Duodenal mucosa (tissue), 2 donors: ENCODE results near the gene ENDOV.

ENCODE experiments used
- H3K27ac ChIP-seq: one replicate; pipeline ENCODE4 v1.7.0; 2013; ENCODE audit warnings: low read depth, low read length
- H3K27me3 ChIP-seq, 2 donors: one replicate each; pipeline ENCODE4 v1.7.0; 2013; ENCODE audit warnings: low read length in 2 of 2, control low read depth in 1 of 2; ENCODE audit not compliant: insufficient read depth in 2 of 2, control insufficient read depth in 1 of 2
- H3K36me3 ChIP-seq, 2 donors: one replicate each; pipeline ENCODE4 v1.7.0; 2013; ENCODE audit warnings: low read length in 2 of 2, control low read depth in 1 of 2; ENCODE audit not compliant: insufficient read depth in 2 of 2, control insufficient read depth in 1 of 2
- H3K4me1 ChIP-seq, 2 donors: one replicate each; pipeline ENCODE4 v1.7.0; 2013; ENCODE audit warnings: low read length in 2 of 2, control low read depth in 1 of 2; ENCODE audit not compliant: insufficient read depth in 2 of 2, control insufficient read depth in 1 of 2
- H3K4me3 ChIP-seq, 2 donors: one replicate each; pipeline ENCODE4 v1.7.0; 2013; ENCODE audit warnings: low read length in 2 of 2, low read depth in 1 of 2
- H3K9ac ChIP-seq, 2 donors: one replicate each; pipeline ENCODE4 v1.7.0; 2013; ENCODE audit warnings: low read length in 2 of 2, low read depth in 1 of 2
- H3K9me3 ChIP-seq, 2 donors: one replicate each; pipeline ENCODE4 v1.7.0; 2013; ENCODE audit warnings: low read length in 2 of 2, control low read depth in 1 of 2; ENCODE audit not compliant: control insufficient read depth in 1 of 2

The ENDOV gene

DNA sequence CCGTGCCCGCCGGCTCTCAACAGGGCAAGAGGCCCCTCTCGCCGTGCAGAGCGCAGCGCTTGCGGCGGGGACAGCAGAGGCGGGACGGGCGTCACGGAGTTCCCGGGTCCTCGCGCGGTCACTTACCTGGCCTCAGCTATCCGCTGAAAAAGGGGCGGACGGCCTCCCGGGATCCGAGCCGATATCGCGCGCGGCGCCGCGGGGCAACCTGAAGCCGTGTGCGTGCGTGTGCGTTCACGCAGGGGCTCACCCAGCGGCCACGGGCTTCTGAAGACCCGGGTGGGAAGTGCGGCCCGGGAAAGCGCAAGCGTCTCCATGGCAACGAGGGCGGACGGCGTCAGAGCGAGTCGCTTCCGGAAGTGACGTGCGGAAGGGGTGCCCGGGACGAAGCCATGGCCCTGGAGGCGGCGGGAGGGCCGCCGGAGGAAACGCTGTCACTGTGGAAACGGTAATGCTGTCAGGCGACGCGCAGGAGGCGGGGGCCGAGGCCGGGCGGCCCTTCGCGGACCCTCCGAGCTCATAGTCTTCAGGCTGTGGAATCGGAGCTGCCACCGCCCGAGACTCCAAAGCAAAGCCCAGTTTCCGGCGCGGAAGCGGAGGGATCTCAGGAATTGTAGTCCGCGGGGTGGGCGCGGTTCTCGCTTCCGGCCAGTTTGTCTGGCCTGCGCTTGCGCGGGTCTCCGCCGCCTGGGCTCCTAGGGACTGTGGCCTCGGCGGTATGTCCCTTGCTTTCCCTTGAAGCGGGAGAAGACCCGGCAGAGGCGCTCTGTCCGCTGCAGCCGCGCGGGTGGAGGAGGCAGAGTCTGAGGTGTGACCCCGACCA lies at the start of gene ENDOV:
Gene ENDOV, plus strand, starts transcription at position 365 of the 823 bp plus-strand sequence. Its CDS starts 28 bp downstream, at position 393.
- H3K27me3 ChIP-seq, result peaks cover 12 to 14% of the 10 kb centered on the region in 2 donors
- peak within 1 kb of the TSS; percentile 95 to 96 for H3K9ac ChIP-seq
- H3K36me3 ChIP-seq, result peaks cover 0 to 25% of the 10 kb centered on the region in 2 donors
- peak within 1 kb of the TSS; percentile 96 to 97 for H3K4me3 ChIP-seq
- peaks cover 10 to 24% of the 10 kb centered on the region in 2 donors for H3K4me1 ChIP-seq
- no peaks in the 10 kb centered on the region for H3K9me3 ChIP-seq
- H3K27ac ChIP-seq, result peak within 1 kb of the TSS; percentile 88

DNA sequence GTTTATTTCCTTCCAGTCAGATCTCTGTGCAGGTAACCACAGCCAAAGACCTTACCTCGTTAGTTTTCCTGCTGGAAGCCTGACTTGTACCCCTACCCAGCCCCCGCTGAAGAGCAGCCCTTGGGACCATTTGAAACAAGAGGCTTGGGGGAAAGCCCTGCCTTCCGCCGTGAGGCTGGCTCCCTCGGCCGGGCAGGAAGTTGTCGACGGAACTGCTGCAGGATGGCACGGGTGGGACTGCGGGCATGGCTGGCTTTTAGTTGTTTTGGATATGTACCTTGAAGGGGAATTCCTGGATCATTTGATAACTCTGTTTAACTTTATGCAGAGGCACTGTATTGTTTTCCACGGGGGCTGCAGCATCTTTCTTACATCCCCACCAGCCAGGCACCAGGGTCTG lies 49.0 kb upstream of the ENDOV start:
- Histone ChIP-seq H3K4me1 (no peaks in the 10 kb centered on the region), H3K9me3 (no peaks in the 10 kb centered on the region), H3K4me3 (no peak overlapping the region), H3K27me3 (no peaks in the 10 kb centered on the region), H3K36me3 (peaks cover 62 to 94% of the 10 kb centered on the region in 2 donors), H3K9ac (no peak overlapping the region), H3K27ac (no peak overlapping the region)

- Histone ChIP-seq H3K4me3 (no peak overlapping the region), H3K27me3 (no peaks in the 10 kb centered on the region), H3K36me3 (peaks cover 55 to 93% of the 10 kb centered on the region in 2 donors), H3K27ac (no peak overlapping the region), H3K9me3 (no peaks in the 10 kb centered on the region), H3K4me1 (no peaks in the 10 kb centered on the region), H3K9ac (no peak overlapping the region)
These were observed 47.5 kb upstream of the ENDOV start for GRCh38 chr17:80367503-80367902.

DNA sequence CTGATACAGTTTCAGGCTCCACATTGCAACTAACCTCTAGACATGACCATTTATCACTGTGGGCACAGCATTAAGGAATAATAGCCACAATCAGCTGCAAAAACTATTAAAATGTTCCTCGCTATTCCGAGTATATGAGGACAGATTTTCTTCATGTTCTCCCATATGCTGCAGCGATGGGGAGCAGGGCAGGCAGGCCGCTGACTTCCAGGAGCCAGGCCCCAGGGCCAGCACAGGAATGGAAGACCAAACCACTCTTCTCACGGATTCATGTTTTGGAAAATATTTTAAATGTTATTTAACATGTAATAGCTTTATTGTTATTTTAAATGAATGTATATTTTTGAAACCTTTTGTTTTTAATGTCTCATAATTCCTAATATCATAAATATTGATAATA lies 43.8 kb upstream of the ENDOV start:
- no peak overlapping the region for H3K27ac ChIP-seq
- no peaks in the 10 kb centered on the region for H3K27me3 ChIP-seq
- H3K4me1 ChIP-seq, result no peaks in the 10 kb centered on the region
- H3K9ac ChIP-seq, result no peak overlapping the region
- H3K36me3 ChIP-seq, result peaks cover 51 to 92% of the 10 kb centered on the region in 2 donors
- H3K4me3 ChIP-seq, result no peak overlapping the region
- H3K9me3 ChIP-seq, result no peaks in the 10 kb centered on the region

DNA sequence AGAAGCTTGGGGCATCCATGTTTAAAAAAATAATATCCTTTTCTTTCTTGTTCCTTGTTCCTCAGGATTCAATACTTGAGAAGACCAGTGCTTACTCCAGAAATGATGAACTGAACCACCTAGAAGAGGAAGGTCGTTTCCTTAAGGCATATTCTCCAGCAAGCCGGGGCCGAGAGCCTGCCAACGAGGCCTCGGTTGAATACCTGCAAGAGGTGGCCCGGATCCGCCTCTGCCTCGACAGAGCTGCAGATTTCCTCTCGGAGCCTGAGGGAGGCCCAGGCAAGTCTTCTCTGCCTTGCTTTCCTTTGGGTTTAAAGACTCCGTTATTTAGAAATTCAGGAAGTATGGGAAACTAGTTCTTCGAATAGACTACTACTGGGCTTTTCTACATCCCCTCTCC lies 42.5 kb upstream of the ENDOV start:
- H3K4me3 ChIP-seq, result no peak overlapping the region
- peaks cover 59 to 95% of the 10 kb centered on the region in 2 donors for H3K36me3 ChIP-seq
- no peak overlapping the region for H3K27ac ChIP-seq
- no peaks in the 10 kb centered on the region for H3K4me1 ChIP-seq
- H3K27me3 ChIP-seq, result no peaks in the 10 kb centered on the region
- no peaks in the 10 kb centered on the region for H3K9me3 ChIP-seq
- no peak overlapping the region for H3K9ac ChIP-seq

- Histone ChIP-seq H3K27ac (no peak overlapping the region), H3K9ac (no peak overlapping the region), H3K9me3 (no peaks in the 10 kb centered on the region), H3K27me3 (no peaks in the 10 kb centered on the region), H3K4me3 (no peak overlapping the region), H3K36me3 (peaks cover 65 to 95% of the 10 kb centered on the region in 2 donors), H3K4me1 (no peaks in the 10 kb centered on the region)
These were observed 41.9 kb upstream of the ENDOV start for GRCh38 chr17:80372922-80373570.

GRCh38 chr17:80374039-80374731 lies 40.8 kb upstream of the ENDOV start:
- no peak overlapping the region for H3K9ac ChIP-seq
- H3K27ac ChIP-seq, result no peak overlapping the region
- no peaks in the 10 kb centered on the region for H3K9me3 ChIP-seq
- H3K36me3 ChIP-seq, result peaks cover 68 to 97% of the 10 kb centered on the region in 2 donors
- H3K27me3 ChIP-seq, result no peaks in the 10 kb centered on the region
- H3K4me1 ChIP-seq, result no peaks in the 10 kb centered on the region
- no peak overlapping the region for H3K4me3 ChIP-seq

DNA sequence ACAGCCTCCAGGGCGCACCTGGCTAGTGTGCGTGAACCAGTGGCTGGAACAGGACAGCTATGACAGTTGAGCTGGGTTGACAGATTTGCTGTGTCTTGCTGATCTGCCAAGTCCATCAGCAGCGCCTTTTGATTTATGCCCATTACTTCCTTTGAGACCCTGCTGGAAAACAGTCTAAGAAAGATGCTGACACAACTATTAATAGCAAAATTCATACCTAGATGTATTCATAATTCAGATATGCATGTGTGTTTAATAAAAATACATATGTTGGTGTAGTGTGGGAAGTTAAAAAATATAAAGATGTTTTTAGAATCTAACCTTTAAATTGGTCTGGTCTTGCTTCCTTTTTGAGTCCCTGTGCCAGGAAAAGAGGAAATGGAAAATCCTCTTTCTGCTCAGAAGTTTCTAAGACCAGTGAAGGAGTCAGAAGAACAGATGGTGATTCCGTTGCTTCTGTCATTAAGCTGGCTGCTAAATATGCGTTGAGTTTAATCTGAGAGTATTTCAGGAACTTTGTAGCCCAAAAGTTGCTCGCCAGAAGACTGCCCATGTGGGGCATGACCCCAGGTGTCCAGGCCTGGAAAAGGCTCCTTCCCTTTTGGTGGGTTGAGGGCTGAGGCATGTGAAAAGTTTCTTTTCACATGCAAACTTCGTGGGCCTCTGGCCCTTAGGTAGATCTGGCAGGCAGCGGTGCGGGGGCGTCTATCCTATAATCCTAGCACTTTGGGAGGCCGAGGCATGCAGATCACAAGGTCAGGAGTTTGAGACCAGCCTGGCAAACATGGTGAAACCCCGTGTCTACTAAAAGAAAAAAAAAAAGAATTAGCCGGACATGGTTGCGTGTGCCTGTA lies 40.0 kb upstream of the ENDOV start:
- no peaks in the 10 kb centered on the region for H3K27me3 ChIP-seq
- H3K9ac ChIP-seq, result no peak overlapping the region
- H3K4me1 ChIP-seq, result no peaks in the 10 kb centered on the region
- H3K4me3 ChIP-seq, result no peak overlapping the region
- H3K36me3 ChIP-seq, result peaks cover 65 to 97% of the 10 kb centered on the region in 2 donors
- H3K27ac ChIP-seq, result no peak overlapping the region
- H3K9me3 ChIP-seq, result no peaks in the 10 kb centered on the region

DNA sequence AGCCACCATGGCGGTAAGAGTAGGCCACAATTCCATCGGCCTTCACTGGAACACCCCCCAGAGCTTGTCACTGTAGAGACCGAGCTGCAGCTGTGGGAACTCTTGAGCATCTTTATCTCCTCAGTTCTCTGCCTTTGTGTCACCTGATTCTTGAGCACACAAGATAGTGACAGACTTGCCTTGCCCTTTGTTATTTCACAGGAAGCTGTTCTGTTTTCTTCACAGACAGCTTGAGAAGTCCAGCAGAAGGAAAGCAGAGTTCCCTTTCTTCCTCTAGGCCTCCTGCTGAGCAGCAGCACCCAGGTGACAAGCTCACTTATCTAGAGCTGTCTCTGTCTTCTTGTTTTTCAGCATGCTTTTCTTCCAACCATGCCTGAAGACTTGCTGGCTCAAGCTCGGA lies 38.4 kb upstream of the ENDOV start:
- no peaks in the 10 kb centered on the region for H3K4me1 ChIP-seq
- H3K27me3 ChIP-seq, result no peaks in the 10 kb centered on the region
- no peak overlapping the region for H3K9ac ChIP-seq
- H3K4me3 ChIP-seq, result no peak overlapping the region
- no peaks in the 10 kb centered on the region for H3K9me3 ChIP-seq
- H3K36me3 ChIP-seq, result peaks cover 73 to 98% of the 10 kb centered on the region in 2 donors
- H3K27ac ChIP-seq, result no peak overlapping the region
